Skeletal muscle satellite cell (primary cell): ENCODE data around the gene FAM124A.

Experiments
- H3K27me3 ChIP-seq: 2 replicates; pipeline ENCODE4 v1.7.0; 2013; ENCODE audit warnings: low read length; ENCODE audit not compliant: control insufficient read depth, insufficient read depth
- H3K36me3 ChIP-seq: 2 replicates; pipeline ENCODE4 v1.7.0; 2013; ENCODE audit warnings: mild to moderate bottlenecking, control low read depth, low read length; ENCODE audit not compliant: insufficient read depth
- H3K4me1 ChIP-seq: 2 replicates; pipeline ENCODE4 v1.7.0; 2013; ENCODE audit warnings: low read length; ENCODE audit not compliant: control insufficient read depth, insufficient read depth
- H3K4me2 ChIP-seq: 2 replicates; pipeline ENCODE4 v1.7.0; 2013; ENCODE audit warnings: mild to moderate bottlenecking, low read length
- H3K4me3 ChIP-seq: 2 replicates; pipeline ENCODE4 v1.7.0; 2013; ENCODE audit warnings: low read length
- H3K9ac ChIP-seq: 2 replicates; pipeline ENCODE4 v1.7.0; 2013; ENCODE audit warnings: mild to moderate bottlenecking, low read depth, low read length, moderate library complexity
- H3K9me3 ChIP-seq: replicated peaks from 2 replicates; pipeline ENCODE4 v1.7.0; 2013; ENCODE audit warnings: mild to moderate bottlenecking, control low read depth, low read length

Gene FAM124A

DNA sequence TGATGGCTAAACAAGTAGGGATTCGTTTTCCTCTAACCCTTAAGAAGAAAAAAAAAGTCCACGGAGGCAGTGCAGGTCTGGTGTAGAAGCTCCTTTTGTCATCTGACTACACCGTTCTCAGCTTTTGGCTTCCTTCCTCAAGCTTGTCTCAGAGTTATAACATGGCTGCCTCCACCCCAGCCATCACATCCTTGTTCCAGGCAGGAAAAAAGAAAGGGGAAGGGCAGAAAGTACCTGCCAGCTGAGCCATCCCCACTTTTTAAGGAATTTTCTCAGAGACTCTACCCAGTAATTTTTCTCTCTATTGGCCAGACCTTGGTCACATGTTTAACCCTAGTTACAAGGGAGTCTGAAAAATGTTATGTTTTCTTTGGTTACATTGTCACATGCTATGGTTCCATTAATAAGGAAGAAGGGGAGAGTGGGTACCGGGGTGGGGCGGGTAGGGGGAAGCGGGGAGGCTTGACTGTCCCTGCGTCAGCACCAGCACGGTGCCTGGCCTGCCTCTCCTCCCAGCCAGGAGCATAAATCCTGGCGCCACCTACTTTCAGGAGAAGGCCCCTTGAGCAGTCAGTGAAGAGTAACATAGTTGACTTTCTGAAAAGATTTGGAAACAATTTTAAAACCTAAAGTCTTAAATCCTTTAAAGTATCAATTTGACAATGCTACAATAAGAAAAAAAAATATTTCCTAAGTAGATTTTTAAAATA, 11.1 kb downstream of the FAM124A start:
- Histone ChIP-seq H3K9me3 (no peaks in the 10 kb centered on the region), H3K9ac (no peak overlapping the region), H3K36me3 (no peaks in the 10 kb centered on the region), H3K4me2 (no peak overlapping the region), H3K27me3 (peaks cover 65% of the 10 kb centered on the region), H3K4me3 (no peak overlapping the region), H3K4me1 (no peaks in the 10 kb centered on the region)

- Histone ChIP-seq H3K4me2 (no peak overlapping the region), H3K9ac (no peak overlapping the region), H3K36me3 (no peaks in the 10 kb centered on the region), H3K4me1 (no peaks in the 10 kb centered on the region), H3K9me3 (no peaks in the 10 kb centered on the region), H3K4me3 (no peak overlapping the region), H3K27me3 (peaks cover 62% of the 10 kb centered on the region)
Observed at GRCh38 chr13:51234676-51235075, 12.5 kb downstream of the FAM124A start.

- no peaks in the 10 kb centered on the region for H3K4me1 ChIP-seq
- H3K27me3 ChIP-seq, result peaks cover 63% of the 10 kb centered on the region
- H3K9me3 ChIP-seq, result no peaks in the 10 kb centered on the region
- no peak overlapping the region for H3K4me2 ChIP-seq
- no peak overlapping the region for H3K4me3 ChIP-seq
- H3K9ac ChIP-seq, result no peak overlapping the region
- no peaks in the 10 kb centered on the region for H3K36me3 ChIP-seq
Observed at GRCh38 chr13:51235186-51235585, 13.0 kb downstream of the FAM124A start.

DNA sequence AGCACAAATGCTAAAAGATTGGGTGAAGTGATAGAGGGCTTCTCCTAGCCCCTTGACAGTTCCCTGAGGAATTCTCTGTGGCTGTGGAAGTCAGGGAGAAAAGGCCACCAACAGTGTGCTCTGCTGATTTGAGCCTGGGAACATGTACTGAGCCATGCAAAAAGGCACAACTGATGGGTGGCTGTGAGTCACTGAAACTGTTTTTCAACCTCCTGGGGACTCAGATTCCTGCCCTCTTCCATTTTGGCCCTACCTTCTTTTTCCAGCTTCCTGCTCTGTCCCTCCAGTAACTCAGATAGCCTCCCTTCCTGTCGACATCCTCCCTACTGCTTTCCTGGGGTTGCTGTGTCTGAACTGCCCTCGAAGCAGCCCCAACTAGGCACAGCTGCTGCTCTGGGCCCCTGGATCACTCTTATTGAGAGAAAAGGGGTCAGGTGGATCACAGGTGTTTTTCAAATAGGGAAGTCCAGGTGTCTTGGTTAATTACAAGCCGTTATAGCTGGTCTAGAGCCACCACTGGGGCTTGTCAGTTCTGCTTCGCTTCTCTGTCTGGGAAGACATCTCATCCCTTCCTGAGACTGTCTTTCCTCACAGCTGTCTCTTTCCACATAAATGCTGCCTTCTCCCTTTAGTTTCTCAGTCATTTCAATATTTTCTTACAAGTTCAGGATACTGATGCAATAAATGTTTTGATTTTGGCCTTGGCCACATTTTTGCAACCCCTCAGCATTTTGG, 13.7 kb downstream of the FAM124A start:
- Histone ChIP-seq H3K4me1 (no peaks in the 10 kb centered on the region), H3K9me3 (no peaks in the 10 kb centered on the region), H3K4me3 (no peak overlapping the region), H3K9ac (no peak overlapping the region), H3K4me2 (no peak overlapping the region), H3K27me3 (peaks cover 64% of the 10 kb centered on the region), H3K36me3 (no peaks in the 10 kb centered on the region)

DNA sequence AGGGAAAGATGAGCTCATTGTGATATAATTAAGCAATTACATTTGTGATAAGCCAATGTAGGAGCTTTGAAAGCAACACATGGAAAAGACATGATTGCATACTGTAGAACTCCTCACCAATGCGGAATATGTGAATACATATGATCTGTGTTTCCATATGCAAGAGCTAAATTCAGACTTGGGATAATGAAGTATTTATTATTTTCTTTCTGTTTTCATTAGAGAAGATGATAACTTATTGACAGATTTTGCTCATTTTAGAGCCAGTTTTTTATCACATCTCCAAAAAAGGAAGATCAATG, 14.2 kb downstream of the FAM124A start:
- Histone ChIP-seq H3K4me2 (no peak overlapping the region), H3K27me3 (peaks cover 64% of the 10 kb centered on the region), H3K4me1 (no peaks in the 10 kb centered on the region), H3K9me3 (no peaks in the 10 kb centered on the region), H3K9ac (no peak overlapping the region), H3K36me3 (no peaks in the 10 kb centered on the region), H3K4me3 (no peak overlapping the region)

DNA sequence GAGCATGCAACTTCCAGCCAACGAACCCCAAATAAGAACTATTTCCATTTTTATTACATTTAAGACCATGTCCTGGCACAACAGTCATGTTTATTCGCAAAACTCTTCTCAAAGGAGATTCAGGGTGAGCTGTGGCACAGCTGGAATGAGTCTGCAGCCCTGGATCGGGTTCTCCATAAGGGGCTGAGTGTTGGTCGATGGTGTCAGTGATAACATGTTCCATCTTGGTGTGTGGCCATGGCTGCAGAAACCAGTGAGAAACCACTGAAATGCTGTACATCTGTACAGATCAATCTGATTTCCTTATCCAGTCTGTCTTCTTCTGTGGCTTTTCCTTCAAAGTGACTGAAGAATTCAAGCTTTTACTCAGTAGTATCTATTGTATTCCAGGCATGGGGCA, 15.2 kb downstream of the FAM124A start:
- H3K4me1 ChIP-seq, result no peaks in the 10 kb centered on the region
- no peaks in the 10 kb centered on the region for H3K9me3 ChIP-seq
- no peak overlapping the region for H3K4me2 ChIP-seq
- H3K4me3 ChIP-seq, result no peak overlapping the region
- H3K9ac ChIP-seq, result no peak overlapping the region
- peaks cover 61% of the 10 kb centered on the region for H3K27me3 ChIP-seq
- no peaks in the 10 kb centered on the region for H3K36me3 ChIP-seq

DNA sequence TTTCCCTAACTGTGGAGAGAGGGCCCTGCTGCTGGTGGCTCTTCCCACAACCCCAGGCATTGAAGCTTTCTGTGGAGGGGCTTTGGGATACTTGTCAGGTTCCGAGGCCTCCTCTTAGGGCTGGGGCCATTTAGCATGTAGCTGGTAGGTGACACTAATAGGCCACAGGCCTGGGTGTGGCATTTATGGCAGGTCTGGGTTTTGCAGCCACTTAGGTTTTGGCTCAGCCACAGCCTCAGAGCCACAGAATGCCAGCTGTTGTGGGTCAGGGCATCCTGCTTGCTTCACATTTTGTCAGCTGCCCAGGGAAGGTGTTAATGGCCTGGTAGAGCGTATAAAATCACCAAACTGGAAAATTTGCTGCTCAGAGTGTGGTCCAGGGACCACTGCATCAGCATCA, 15.7 kb downstream of the FAM124A start:
- Histone ChIP-seq H3K36me3 (no peaks in the 10 kb centered on the region), H3K9me3 (no peaks in the 10 kb centered on the region), H3K4me2 (no peak overlapping the region), H3K4me3 (no peak overlapping the region), H3K4me1 (no peaks in the 10 kb centered on the region), H3K27me3 (peaks cover 58% of the 10 kb centered on the region), H3K9ac (no peak overlapping the region)

DNA sequence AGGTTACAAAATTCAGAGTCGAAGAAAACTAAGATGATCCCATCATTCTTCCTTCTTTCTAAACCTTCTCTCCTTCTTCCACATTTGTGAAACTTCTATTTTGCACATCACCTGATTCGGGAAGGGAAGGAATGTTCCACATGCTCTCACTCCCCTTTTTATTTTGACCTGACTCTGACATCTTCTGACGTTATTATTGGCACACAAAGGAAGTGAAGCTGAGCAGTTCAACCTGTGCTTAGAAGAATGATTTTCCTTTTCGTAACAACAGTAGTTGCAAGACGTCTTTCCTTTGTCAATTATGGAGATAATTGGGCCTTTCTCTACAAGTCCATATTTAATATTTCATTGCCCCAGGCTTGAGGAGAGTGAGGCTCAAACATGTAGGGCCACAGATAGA, 18.0 kb downstream of the FAM124A start:
- H3K36me3 ChIP-seq, result no peaks in the 10 kb centered on the region

GRCh38 chr13:51240958-51241357, 18.8 kb downstream of the FAM124A start:
- no peaks in the 10 kb centered on the region for H3K36me3 ChIP-seq
- no peak overlapping the region for H3K4me2 ChIP-seq
- H3K9me3 ChIP-seq, result no peaks in the 10 kb centered on the region
- no peak overlapping the region for H3K9ac ChIP-seq
- peaks cover 65% of the 10 kb centered on the region for H3K27me3 ChIP-seq
- no peaks in the 10 kb centered on the region for H3K4me1 ChIP-seq
- no peak overlapping the region for H3K4me3 ChIP-seq

More for the DNA sequence above, 18.0 kb downstream of the FAM124A start:
- H3K4me3 ChIP-seq, result no peak overlapping the region
- no peaks in the 10 kb centered on the region for H3K9me3 ChIP-seq
- H3K4me2 ChIP-seq, result no peak overlapping the region
- H3K4me1 ChIP-seq, result no peaks in the 10 kb centered on the region
- H3K27me3 ChIP-seq, result peaks cover 63% of the 10 kb centered on the region
- H3K9ac ChIP-seq, result no peak overlapping the region

DNA sequence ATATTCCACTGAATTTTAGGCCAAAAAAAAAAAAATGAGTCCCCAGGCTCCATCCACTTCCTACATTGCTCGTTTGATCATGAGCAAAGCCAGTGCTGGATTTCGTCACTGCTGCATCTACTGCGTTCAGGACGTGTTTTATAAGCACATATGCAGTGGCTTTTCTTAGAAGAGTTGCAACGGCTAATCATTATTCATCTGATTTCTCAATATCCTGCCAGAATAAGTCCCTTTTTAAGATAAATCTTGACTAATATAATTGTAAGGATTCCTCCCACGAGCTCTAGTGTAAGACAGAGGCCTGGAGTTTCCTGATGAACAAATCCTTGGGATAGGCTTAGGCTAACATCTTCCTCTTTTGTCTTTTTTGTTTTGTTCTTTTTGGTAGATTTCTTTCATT, 19.5 kb downstream of the FAM124A start:
- H3K27me3 ChIP-seq, result peaks cover 64% of the 10 kb centered on the region
- no peak overlapping the region for H3K9ac ChIP-seq
- H3K4me2 ChIP-seq, result no peak overlapping the region
- H3K4me1 ChIP-seq, result no peaks in the 10 kb centered on the region
- no peaks in the 10 kb centered on the region for H3K9me3 ChIP-seq
- H3K36me3 ChIP-seq, result no peaks in the 10 kb centered on the region
- no peak overlapping the region for H3K4me3 ChIP-seq

- Histone ChIP-seq H3K27me3 (peaks cover 73% of the 10 kb centered on the region), H3K4me3 (no peak overlapping the region), H3K9me3 (no peaks in the 10 kb centered on the region), H3K4me1 (no peaks in the 10 kb centered on the region), H3K4me2 (no peak overlapping the region), H3K9ac (no peak overlapping the region), H3K36me3 (no peaks in the 10 kb centered on the region)
Observed at GRCh38 chr13:51243227-51243626, 21.0 kb downstream of the FAM124A start.

DNA sequence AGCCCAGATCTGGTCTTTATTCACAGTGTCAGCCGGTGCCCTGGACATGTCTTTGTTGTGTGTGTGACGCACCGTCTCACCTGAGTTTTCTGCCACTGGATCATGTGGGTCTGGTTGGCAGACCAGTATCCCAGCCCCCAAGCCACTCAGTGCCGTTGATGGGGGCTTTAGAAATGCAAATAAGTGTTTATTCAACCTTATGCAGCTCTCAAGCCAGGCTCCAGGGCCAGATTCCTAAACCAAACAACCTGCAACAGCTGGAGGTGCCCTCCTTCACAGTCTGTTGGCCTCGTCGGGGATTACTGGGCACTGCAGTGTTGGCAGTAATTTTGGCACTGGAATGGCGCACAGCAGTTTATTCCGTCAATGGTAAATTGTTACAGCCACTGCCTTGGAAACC, 21.6 kb downstream of the FAM124A start:
- no peak overlapping the region for H3K4me3 ChIP-seq
- H3K36me3 ChIP-seq, result no peaks in the 10 kb centered on the region
- H3K4me2 ChIP-seq, result no peak overlapping the region
- no peaks in the 10 kb centered on the region for H3K9me3 ChIP-seq
- H3K27me3 ChIP-seq, result peaks cover 75% of the 10 kb centered on the region
- no peak overlapping the region for H3K9ac ChIP-seq
- no peaks in the 10 kb centered on the region for H3K4me1 ChIP-seq
